GM19043 (cell line): Measurements from ENCODE around the gene IPO8.
A peak's percentile ranks its signal among the peaks of the same experiment; 100 is the strongest.
"Not testable (repeated sequence)": the region's sequence is repeated elsewhere in the genome, so short reads cannot be mapped to it uniquely, and the experiment has no call there.

Source experiments
- ATAC-seq: cut with Tn5 transposase; IDR thresholded peaks from one replicate; pipeline ENCODE4 v1.9.1; 2021; ENCODE audit warnings: low read depth; ENCODE audit not compliant: unreplicated experiment

IPO8 gene

GRCh38 chr12:30691122-30691879 is 4.4 kb downstream of the IPO8 start:
- no peak for ATAC-seq

GRCh38 chr12:30687265-30687986 is 8.2 kb downstream of the IPO8 start:
- ATAC-seq, result no peak

GRCh38 chr12:30679241-30679640 is 16.4 kb downstream of the IPO8 start:
- no peak for ATAC-seq

- no peak for ATAC-seq
Observed at GRCh38 chr12:30678221-30678620, 17.4 kb downstream of the IPO8 start.

DNA sequence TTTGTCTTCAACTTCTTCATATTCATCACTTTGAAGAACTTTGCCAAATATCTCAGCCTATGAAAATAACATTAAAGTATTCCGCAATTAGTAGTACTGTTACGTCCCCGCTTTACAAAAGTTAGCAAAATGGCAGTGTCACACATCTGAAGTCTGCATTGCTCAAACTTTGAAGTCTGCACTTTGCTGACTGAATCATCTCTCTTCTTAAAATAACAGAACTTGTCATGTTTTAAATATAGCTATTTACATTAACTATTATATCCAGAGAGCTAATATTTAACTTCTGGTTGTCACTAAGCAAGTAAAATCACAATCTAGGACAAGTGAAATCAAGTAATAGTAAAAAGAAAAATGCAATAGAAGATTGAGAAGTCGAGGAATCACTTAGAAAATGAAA is 34.5 kb downstream of the IPO8 start:
- no peak for ATAC-seq

- ATAC-seq, result no peak
Observed at GRCh38 chr12:30652034-30652696, 43.5 kb downstream of the IPO8 start.

DNA sequence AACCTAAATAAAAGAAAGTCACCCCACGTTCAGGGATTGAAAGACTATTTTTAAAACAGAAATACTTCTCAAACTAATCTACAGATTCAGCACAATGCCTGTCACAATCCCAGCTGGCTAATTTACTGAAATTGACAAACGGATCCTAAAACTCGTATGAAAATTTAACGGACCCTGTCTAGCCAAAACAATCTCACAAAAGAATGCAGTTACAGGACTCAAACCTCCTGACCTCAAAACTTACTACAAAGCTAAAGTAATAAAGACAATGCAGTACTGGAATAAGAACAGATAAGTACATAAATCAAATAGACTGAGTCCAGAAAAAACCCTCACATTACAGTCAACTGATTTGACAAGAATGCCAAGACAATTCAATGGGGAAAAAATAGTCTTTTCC is 48.8 kb downstream of the IPO8 start:
- ATAC-seq, result no peak

- no peak for ATAC-seq
Observed at GRCh38 chr12:30643366-30643765, 52.3 kb downstream of the IPO8 start.

DNA sequence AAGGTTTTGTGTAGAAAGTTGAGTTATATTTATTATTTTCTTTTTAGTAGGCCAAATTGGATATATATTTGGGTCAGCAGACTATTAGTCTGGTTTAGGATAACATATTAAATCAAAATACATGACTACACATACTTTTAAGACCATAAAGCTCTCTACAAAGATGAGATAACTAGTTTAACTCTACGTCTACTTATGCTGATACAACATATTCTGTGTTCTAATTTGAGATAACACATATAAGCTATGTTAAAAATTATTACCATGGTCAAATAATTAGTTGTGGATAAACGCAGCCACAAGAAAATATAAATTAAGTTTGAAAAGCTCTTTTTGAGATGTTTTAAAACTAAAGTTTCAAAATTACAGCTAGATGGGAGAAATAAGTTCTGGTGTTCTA is 55.3 kb downstream of the IPO8 start:
- ATAC-seq, result no peak

- no peak for ATAC-seq
Observed at GRCh38 chr12:30635385-30635784, 60.3 kb downstream of the IPO8 start.

DNA sequence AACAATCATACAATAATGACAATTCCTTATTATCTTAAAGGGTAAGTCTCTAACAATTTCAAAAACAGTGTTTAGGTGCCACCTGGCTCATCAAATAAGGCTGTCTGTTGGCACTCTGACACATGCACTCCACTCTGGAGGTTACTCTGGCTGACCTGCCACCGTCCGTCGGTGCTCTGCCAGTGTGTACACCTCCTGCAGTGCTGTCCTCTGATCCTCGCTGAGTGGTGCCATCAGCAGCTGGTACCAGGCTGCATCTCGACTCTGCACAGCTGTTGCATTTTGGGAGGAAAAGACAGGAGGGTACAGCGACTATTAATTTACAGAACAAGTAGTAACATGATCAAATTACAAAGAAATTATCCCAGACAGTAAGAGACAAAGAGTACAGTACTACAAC is 63.9 kb downstream of the IPO8 start:
- ATAC-seq, result no peak

DNA sequence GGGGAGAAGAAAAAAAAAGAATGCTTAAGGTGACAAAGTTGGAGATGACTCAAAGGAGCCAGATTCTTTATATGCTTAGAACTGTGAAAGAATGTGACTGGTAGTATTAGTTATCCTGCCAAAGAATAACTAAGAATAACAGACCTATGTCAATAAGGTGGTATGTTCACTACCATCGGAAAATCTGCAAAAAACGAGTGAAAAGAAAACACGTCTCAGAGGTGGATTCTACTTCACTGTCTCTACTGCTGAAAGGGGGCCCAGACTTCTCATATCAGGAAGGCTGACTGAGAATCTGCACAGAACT is 64.7 kb downstream of the IPO8 start:
- no peak for ATAC-seq

DNA sequence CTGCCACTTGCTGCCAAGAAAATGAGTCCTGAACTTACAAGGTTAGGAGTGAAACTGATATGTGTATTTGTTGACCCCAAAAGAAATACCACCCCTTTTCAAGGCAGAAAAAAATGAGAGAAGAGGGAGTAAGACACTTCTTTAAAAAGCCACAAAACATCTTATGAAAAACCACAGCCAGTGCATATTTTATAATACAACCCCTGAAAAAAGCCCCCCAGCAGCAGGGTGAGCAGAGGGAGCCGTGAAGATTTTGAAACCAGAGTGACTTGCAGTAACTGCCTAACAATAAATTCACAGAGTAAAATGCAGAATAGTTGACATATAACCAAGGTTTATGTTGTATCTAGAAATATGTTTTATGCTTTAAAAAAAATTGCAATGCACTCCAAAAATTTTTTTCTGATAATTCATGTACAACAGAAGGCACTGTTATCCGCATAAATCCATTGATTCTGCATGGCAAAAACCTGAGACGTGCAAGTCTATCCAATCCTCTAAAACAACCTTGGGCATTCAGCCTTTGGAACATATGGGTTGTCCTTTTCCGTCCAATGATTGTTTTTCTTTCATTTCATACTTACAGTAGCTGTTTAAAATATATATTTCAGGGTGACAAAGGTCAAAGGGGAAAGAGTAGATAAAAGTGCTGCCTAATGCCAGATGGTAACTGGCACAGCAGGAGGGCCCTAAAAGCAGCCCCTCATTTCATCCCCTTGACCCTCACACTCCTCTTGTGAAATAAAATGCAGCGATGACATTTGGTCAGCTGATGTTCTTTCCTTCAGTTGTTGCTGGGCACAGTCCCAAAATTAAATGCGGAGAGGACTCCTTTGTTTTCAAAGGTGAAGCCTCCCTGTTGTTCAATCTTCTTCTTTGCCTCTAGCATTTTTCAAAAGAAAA is 65.3 kb downstream of the IPO8 start:
- ATAC-seq, result no peak

DNA sequence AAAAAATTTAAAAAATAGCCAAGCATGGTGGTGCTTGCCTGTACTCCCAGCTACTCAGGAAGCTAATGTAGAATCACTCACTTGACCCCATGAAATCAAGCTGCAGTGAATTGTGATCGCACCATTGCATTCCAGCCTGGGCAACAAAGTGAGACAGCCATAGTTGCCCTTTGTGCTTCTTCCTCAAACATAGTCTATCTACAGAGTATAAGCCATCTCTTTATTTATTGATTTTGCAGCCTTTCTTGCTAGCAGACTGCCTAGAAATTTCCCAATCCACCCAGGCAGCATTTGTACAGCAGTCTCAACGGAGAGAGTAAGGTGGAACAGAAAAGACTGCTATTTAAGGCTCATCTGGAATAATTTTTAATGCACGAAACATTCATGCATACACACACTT is 68.8 kb downstream of the IPO8 start:
- ATAC-seq, result no peak

DNA sequence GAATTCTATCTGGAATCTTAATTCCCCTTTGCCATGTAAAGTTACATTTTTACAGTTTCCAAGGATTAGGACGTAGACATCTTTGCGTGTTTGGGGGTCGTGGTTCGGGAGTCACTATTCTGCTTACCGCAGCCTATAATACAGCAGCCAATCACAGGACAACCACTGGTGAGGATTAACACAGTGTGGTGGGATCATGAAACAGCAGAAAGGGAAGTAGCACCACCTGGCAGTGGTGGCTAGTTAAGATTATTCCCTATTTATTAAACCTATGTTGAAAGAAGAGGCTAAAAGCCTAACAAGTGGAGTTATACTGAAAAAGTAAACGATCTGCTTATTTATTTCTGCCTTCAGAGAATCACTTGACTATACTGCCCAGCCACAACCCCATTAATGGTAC is 71.7 kb downstream of the IPO8 start:
- no peak for ATAC-seq

DNA sequence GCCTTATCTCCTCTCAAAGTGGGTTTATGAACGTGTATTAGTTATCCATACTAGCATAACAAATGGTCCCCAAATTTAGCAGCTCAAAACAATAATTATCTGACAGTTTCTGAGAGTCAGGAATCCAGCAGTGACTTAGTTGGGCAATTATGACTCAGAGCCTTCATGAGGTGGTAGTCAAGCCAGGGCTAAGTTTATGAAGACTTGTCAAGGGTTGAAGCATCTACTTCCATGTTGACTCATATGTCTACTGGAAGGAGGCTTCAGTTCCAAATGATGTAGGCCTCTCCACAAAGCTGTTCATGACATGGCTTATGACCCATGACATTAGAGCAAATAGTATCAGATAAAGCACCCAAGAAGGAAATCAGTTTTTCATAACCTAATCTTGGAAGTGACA is 73.2 kb downstream of the IPO8 start:
- ATAC-seq, result peak; percentile 72

GRCh38 chr12:30621663-30622241 is 73.9 kb downstream of the IPO8 start:
- not testable (repeated sequence) for ATAC-seq

- no peak for ATAC-seq
Observed at GRCh38 chr12:30617346-30618016, 78.2 kb downstream of the IPO8 start.

DNA sequence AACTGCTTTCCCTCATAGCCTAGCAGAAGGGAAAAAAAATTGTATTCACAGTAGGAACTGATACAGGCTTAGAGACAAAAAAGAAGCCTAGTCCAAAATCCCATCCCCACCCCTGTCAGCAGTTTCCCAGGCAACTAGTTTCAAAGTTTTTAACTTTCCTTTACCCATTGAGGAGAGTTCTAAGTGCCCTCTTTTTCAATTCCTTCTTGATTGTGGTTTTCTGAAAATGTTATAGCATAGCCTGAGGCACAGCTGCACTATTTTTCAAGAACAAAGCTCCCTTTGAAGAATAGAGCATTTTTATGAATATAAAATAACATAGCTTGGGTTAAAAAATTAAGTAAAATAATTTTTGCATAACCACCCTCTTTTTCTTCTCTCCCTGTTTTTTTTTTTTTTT is 81.6 kb downstream of the IPO8 start:
- no peak for ATAC-seq
